HL-60 (cell line): ENCODE data around the gene WASF1.
"Not testable (repeated sequence)": the region's sequence is repeated elsewhere in the genome, so short reads cannot be mapped to it uniquely, and the experiment has no call there.

ENCODE experiments used
- DNase-seq, 2 experiments: peaks; one replicate each; pipeline ENCODE4 v3.0.0-alpha.2; 2010 to 2020; ENCODE audit warnings: low read depth in 1 of 2, low spot score in 1 of 2
- H3K27ac ChIP-seq: fragments of 250-450 bp; sonication (Bioruptor Pico); replicated peaks from 2 replicates; pipeline ENCODE4 v1.5.1; 2020; ENCODE audit warnings: mild to moderate bottlenecking, moderate library complexity
- H3K27me3 ChIP-seq: fragments of 250-450 bp; sonication (Bioruptor Pico); 2 replicates; pipeline ENCODE4 v1.5.1; 2021; ENCODE audit warnings: mild to moderate bottlenecking, moderate library complexity; ENCODE audit not compliant: insufficient read depth, poor library complexity, severe bottlenecking
- H3K4me3 ChIP-seq: replicated peaks from 2 replicates; pipeline ENCODE4 v1.5.1; 2011; ENCODE audit warnings: mild to moderate bottlenecking, control low read depth, low read length; ENCODE audit not compliant: insufficient read depth
- CTCF ChIP-seq: IDR thresholded peaks from one replicate; pipeline ENCODE4 v1.5.1; 2011; ENCODE audit warnings: low read length, control low read depth, inconsistent platforms; ENCODE audit not compliant: insufficient read depth
- GABPA ChIP-seq: IDR thresholded peaks from 2 replicates; pipeline ENCODE4 v1.6.1; 2012; ENCODE audit warnings: low read depth
- POLR2AphosphoS5 ChIP-seq: IDR thresholded peaks from 2 replicates; pipeline ENCODE4 v1.6.1; 2012; ENCODE audit warnings: low read depth
- SPI1 ChIP-seq: IDR thresholded peaks from 2 replicates; pipeline ENCODE4 v1.6.1; 2012; ENCODE audit warnings: low read depth, mild to moderate bottlenecking, borderline replicate concordance
- TF ChIP-seq, protein P1 (sequence below): IDR thresholded peaks from 2 replicates; pipeline ENCODE4 v1.6.1; 2012; ENCODE audit warnings: low read depth; ENCODE audit not compliant: insufficient replicate concordance

The WASF1 gene

GRCh38 chr6:110085285-110085684, 94.2 kb downstream of the WASF1 start:
- no peak overlapping the region for H3K27ac ChIP-seq
- no peak for DNase-seq
- peaks cover 2% of the 10 kb centered on the region for H3K27me3 ChIP-seq
- TF ChIP-seq, protein P1, sequence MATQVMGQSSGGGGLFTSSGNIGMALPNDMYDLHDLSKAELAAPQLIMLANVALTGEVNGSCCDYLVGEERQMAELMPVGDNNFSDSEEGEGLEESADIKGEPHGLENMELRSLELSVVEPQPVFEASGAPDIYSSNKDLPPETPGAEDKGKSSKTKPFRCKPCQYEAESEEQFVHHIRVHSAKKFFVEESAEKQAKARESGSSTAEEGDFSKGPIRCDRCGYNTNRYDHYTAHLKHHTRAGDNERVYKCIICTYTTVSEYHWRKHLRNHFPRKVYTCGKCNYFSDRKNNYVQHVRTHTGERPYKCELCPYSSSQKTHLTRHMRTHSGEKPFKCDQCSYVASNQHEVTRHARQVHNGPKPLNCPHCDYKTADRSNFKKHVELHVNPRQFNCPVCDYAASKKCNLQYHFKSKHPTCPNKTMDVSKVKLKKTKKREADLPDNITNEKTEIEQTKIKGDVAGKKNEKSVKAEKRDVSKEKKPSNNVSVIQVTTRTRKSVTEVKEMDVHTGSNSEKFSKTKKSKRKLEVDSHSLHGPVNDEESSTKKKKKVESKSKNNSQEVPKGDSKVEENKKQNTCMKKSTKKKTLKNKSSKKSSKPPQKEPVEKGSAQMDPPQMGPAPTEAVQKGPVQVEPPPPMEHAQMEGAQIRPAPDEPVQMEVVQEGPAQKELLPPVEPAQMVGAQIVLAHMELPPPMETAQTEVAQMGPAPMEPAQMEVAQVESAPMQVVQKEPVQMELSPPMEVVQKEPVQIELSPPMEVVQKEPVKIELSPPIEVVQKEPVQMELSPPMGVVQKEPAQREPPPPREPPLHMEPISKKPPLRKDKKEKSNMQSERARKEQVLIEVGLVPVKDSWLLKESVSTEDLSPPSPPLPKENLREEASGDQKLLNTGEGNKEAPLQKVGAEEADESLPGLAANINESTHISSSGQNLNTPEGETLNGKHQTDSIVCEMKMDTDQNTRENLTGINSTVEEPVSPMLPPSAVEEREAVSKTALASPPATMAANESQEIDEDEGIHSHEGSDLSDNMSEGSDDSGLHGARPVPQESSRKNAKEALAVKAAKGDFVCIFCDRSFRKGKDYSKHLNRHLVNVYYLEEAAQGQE, result no peak
- TF ChIP-seq CTCF, result no peak
- TF ChIP-seq GABPA, result no peak
- no peak for TF ChIP-seq POLR2AphosphoS5
- no peak for TF ChIP-seq SPI1
- H3K4me3 ChIP-seq, result no peak overlapping the region

- Histone ChIP-seq H3K27me3 (peaks cover 2% of the 10 kb centered on the region), H3K4me3 (no peak overlapping the region), H3K27ac (no peak overlapping the region)
- TF ChIP-seq, protein P1, result no peak
- TF ChIP-seq POLR2AphosphoS5 (no peak), GABPA (no peak), CTCF (no peak)
- DNase-seq, result no peak
Observed at GRCh38 chr6:110083875-110084585, 95.4 kb downstream of the WASF1 start.

GRCh38 chr6:110075406-110075805, 104.1 kb downstream of the WASF1 start:
- TF ChIP-seq, protein P1, result no peak
- TF ChIP-seq CTCF (no peak), GABPA (no peak), SPI1 (no peak), POLR2AphosphoS5 (no peak)

GRCh38 chr6:110073474-110073873, 106.0 kb downstream of the WASF1 start:
- not testable (repeated sequence) for H3K27ac ChIP-seq, H3K27me3 ChIP-seq, H3K4me3 ChIP-seq, DNase-seq

More at GRCh38 chr6:110075406-110075805, 104.1 kb downstream of the WASF1 start:
- Histone ChIP-seq H3K27ac (no peak overlapping the region), H3K4me3 (no peak overlapping the region), H3K27me3 (no peaks in the 10 kb centered on the region)
- DNase-seq, result no peak
